Smooth muscle cell (in vitro differentiated cells): ENCODE measurements around the gene BCR. TPM values are rescaled to one million over a fixed set of nuclear protein-coding genes. Genes with fewer than 3 reads are reported as not detected.

ENCODE experiments used
- DNase-seq: peaks from one replicate; lab custom pipeline; 2025; ENCODE audit not compliant: unreplicated experiment; lab: John Stamatoyannopoulos, UW
- H2AFZ ChIP-seq: fragments of 200-600 bp; sonication (generic); 2 replicates; pipeline ENCODE4 v1.6.0; 2016; ENCODE audit warnings: antibody characterized with exemption, low read depth, mild to moderate bottlenecking
- H3F3A ChIP-seq: fragments of 200-600 bp; sonication (generic); 2 replicates; pipeline ENCODE4 v1.6.0; 2017; ENCODE audit warnings: antibody characterized with exemption, low read depth
- H3K27ac ChIP-seq: fragments of 200-600 bp; sonication (generic); 2 replicates; pipeline ENCODE4 v1.5.1; 2016; ENCODE audit warnings: low read depth, mild to moderate bottlenecking
- H3K27me3 ChIP-seq: fragments of 200-600 bp; sonication (generic); 2 replicates; pipeline ENCODE4 v1.6.1; 2016; ENCODE audit warnings: low read depth, mild to moderate bottlenecking
- H3K36me3 ChIP-seq: fragments of 200-600 bp; sonication (generic); 2 replicates; pipeline ENCODE4 v1.5.1; 2016; ENCODE audit warnings: low read depth
- H3K4me1 ChIP-seq: fragments of 200-600 bp; sonication (generic); 2 replicates; pipeline ENCODE4 v1.5.1; 2016; ENCODE audit warnings: low read depth
- H3K4me2 ChIP-seq: fragments of 200-600 bp; sonication (generic); 2 replicates; pipeline ENCODE4 v1.6.0; 2016; ENCODE audit warnings: mild to moderate bottlenecking
- H3K4me3 ChIP-seq: fragments of 200-600 bp; sonication (generic); 2 replicates; pipeline ENCODE4 v1.5.1; 2016; ENCODE audit warnings: mild to moderate bottlenecking
- H3K79me2 ChIP-seq: fragments of 200-600 bp; sonication (generic); 2 replicates; pipeline ENCODE4 v1.6.0; 2016; ENCODE audit warnings: low read depth, mild to moderate bottlenecking
- H3K9ac ChIP-seq: fragments of 200-600 bp; sonication (generic); 2 replicates; pipeline ENCODE4 v1.6.0; 2016; ENCODE audit warnings: low read depth
- H3K9me3 ChIP-seq: fragments of 200-600 bp; sonication (generic); replicated peaks from 2 replicates; pipeline ENCODE4 v1.5.1; 2016; ENCODE audit warnings: low read depth
- H4K20me1 ChIP-seq: fragments of 200-600 bp; sonication (generic); 2 replicates; pipeline ENCODE4 v1.6.0; 2016; ENCODE audit warnings: low read depth
- WGBS: methylation state at CpG from one replicate; pipeline ENCODE4 v1.1.7; 2016; ENCODE audit warnings: low lambda C conversion rate; 5-methylcytosine and 5-hydroxymethylcytosine counted together
- polyA plus RNA-seq: library from polyadenylated mRNA; unstranded; fragments of >200 nt; fragmentation: Nextera tagmentation; extraction: Ambion mirVana; gene quantifications from 2 replicates; pipeline ENCODE4 v1.2.1, GENCODE V29; 2016
- total RNA-seq: library from RNA; depleted of rRNA; stranded (reverse); fragments of >200 nt; gene quantifications from 2 replicates; pipeline ENCODE4 v1.2.3, GENCODE V29; 2014
- TF ChIP-seq, protein P1 (sequence below): fragments of 200-600 bp; sonication (generic); IDR thresholded peaks from 2 replicates; pipeline ENCODE4 v1.5.1; 2017; ENCODE audit warnings: borderline replicate concordance, mild to moderate bottlenecking, antibody characterized with exemption; ENCODE audit not compliant: insufficient read depth, poor library complexity, severe bottlenecking

The BCR gene
- total and polyA plus RNA-seq, 2 experiments from 2014 or later, result 11.1 to 13.4 TPM

DNA sequence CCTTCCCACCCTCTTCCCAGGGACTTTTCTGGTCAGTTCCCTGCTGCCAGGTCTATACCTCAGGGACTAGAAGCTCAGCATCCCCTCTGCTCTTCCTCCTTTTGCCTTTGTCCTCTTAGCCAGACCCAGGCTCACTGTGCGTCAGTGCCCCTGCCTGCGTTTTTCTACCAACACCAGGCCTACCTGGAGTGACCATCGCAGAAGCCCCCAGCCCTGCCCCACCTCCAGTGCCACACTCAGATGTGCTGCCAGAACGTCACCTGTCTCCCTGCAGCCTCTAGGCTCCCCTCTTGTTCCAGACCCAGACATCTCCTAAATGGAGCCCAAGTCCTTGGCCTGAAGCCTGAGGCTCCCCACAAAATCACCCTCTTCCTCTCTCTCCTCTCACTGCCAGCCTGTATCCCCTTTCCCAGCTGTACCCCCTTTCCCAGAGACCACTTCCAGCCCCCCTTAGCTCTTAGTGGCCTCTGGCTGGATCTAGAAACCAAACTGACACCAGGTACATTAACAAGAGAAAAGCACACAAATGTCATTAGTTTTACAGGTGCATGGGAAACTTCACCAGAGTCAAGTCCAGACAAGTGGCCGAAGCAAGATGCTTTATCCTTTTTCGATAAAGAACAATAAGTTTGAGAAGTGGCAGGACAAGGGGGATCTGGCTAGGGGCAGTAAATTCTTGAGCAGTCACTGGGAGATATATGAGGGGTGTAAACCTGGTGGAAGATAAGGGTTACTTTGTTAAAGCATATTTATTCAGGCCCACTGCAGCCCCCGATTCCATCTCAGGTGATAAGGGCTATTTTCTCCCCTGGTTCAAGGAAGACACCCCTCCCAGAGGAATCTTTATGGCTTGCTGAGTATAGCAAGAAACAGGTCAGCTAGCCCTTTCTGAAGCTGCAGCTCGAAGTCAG lies 61.5 kb downstream of the BCR start:
- TF ChIP-seq, protein P1, sequence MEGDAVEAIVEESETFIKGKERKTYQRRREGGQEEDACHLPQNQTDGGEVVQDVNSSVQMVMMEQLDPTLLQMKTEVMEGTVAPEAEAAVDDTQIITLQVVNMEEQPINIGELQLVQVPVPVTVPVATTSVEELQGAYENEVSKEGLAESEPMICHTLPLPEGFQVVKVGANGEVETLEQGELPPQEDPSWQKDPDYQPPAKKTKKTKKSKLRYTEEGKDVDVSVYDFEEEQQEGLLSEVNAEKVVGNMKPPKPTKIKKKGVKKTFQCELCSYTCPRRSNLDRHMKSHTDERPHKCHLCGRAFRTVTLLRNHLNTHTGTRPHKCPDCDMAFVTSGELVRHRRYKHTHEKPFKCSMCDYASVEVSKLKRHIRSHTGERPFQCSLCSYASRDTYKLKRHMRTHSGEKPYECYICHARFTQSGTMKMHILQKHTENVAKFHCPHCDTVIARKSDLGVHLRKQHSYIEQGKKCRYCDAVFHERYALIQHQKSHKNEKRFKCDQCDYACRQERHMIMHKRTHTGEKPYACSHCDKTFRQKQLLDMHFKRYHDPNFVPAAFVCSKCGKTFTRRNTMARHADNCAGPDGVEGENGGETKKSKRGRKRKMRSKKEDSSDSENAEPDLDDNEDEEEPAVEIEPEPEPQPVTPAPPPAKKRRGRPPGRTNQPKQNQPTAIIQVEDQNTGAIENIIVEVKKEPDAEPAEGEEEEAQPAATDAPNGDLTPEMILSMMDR, result no peak
- Histone ChIP-seq H4K20me1 (peaks cover 93% of the 10 kb centered on the region), H3K79me2 (peaks cover 18% of the 10 kb centered on the region), H3K4me1 (peaks cover 49% of the 10 kb centered on the region), H3K27me3 (no peaks in the 10 kb centered on the region), H2AFZ (no peak overlapping the region), H3K4me2 (peak overlapping the region; percentile 58), H3K9ac (no peak overlapping the region), H3F3A (peaks cover 11% of the 10 kb centered on the region), H3K36me3 (no peaks in the 10 kb centered on the region), H3K27ac (peak overlapping the region; percentile 75), H3K4me3 (no peak overlapping the region), H3K9me3 (no peaks in the 10 kb centered on the region)
- WGBS, result 44% methylated on average over 8 of the region's 8 CpGs
- no peak for DNase-seq

DNA sequence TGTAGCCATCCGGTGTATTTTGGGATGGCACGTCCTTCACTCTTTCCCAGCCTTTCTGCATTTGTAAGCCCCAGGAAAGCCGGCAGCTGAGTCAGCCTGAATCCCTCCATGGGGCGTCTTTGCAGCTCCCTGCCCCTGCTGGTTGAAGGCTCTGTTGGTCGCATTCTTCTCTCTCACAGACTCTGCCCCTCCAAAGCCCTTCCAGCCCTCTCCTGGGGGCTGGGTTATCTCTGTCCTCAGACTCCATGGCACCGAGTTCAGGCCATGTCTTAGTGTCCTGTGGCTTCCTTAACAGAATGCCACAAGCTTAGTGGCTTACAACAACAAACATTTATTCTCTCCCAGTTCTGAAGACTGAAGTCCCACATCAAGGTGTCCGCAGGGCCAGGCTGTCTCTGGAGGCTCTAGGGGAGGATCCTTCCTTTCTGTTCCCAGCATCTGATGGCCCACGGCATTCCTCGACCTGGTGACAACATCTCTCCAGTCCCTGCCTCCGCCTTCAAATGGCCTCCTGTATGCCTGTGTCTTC lies 62.2 kb downstream of the BCR start:
- Histone ChIP-seq H4K20me1 (peaks cover 92% of the 10 kb centered on the region), H3K9ac (no peak overlapping the region), H3K4me1 (peaks cover 44% of the 10 kb centered on the region), H3K27ac (peak overlapping the region; percentile 75), H3K79me2 (peaks cover 24% of the 10 kb centered on the region), H3K9me3 (no peaks in the 10 kb centered on the region), H3K4me3 (no peak overlapping the region), H3K36me3 (no peaks in the 10 kb centered on the region), H3K27me3 (no peaks in the 10 kb centered on the region), H2AFZ (no peak overlapping the region), H3K4me2 (peak overlapping the region; percentile 58), H3F3A (peaks cover 11% of the 10 kb centered on the region)
- WGBS, result 5% methylated on average over 10 of the region's 10 CpGs
- DNase-seq, result peak; percentile 13
- TF ChIP-seq, protein P1, result no peak

DNA sequence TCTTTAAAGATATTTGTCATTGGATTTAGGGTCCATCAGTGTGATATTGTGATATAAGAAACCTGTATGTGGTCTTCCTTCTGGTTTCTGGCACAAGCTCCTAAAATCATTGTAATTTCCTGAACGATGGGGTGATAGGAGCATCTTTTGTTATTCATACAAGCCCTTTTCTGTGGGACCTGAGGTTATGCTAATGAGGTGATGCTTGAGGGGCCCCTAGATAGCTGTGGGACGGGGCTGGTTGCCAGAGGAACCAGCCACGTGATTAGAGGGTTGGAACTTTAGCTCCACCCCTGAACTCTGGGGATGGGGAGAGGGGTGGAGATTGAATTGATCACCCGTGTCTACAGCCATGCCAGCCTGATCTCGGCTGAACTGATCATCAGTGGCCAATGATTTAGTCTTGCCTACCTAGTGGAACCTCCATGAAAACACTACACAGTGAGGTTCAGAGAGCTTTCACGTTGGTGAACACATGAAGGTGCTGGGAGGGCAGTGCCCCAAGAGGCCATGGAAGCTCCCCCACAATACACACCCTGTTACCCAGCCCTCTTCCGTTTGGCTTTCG lies 62.8 kb downstream of the BCR start:
- H4K20me1 ChIP-seq, result peaks cover 92% of the 10 kb centered on the region
- H3K36me3 ChIP-seq, result no peaks in the 10 kb centered on the region
- peaks cover 24% of the 10 kb centered on the region for H3K79me2 ChIP-seq
- no peak overlapping the region for H3K4me3 ChIP-seq
- TF ChIP-seq, protein P1, result no peak
- H2AFZ ChIP-seq, result no peak overlapping the region
- H3K27ac ChIP-seq, result peak overlapping the region; percentile 75
- WGBS, result 15% methylated on average over 8 of the region's 8 CpGs
- H3K9ac ChIP-seq, result no peak overlapping the region
- no peak for DNase-seq
- H3K4me2 ChIP-seq, result peak overlapping the region; percentile 58
- H3K27me3 ChIP-seq, result no peaks in the 10 kb centered on the region
- H3F3A ChIP-seq, result peaks cover 11% of the 10 kb centered on the region
- H3K4me1 ChIP-seq, result peaks cover 42% of the 10 kb centered on the region
- no peaks in the 10 kb centered on the region for H3K9me3 ChIP-seq
